ENCODE data around the gene RPS2.

DNA sequence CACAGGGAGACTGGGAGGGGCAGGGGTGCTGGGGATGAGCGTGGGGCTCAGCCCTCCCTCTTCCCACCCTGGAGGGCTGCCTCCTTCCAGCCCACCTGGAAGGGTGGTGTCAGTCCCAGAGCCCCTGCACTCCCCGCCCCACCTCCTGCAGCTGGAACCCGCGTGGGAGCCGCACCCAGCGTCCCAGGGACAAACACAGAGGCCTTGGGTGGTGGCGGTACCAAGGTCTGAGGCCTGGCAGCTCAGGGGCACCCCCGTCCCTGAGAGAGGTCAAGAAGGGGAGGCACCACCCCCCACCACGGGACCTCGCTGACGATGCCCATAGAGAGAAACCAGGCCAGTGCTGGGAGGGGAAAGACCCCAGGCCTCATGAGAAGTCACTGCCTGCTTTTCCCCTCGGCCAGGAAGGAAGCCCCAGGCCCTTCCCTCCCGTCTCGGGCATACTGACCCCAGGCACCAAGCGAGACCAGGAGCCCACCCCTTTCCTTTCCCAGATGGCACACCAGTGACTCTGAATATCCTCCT lies 50.5 kb downstream of the RPS2 start:
- TF ChIP-seq POLR2AphosphoS5 (IDR thresholded peaks at IDR 0.05; ENCODE audit: low read depth, low read length) (no peak), TAF1 (IDR thresholded peaks at IDR 0.05; ENCODE audit: borderline replicate concordance, low read depth, low read length) (no peak)

All from GM12892 (cell line).